GM12873 (cell line): ENCODE results near the gene STX4.

Source experiments
- TF ChIP-seq, protein P1 (sequence below): IDR thresholded peaks from 2 replicates; pipeline ENCODE4 v1.5.1; 2012; ENCODE audit warnings: low read depth, mild to moderate bottlenecking, moderate library complexity, low read length, control low read depth; ENCODE audit not compliant: insufficient read depth; ENCODE audit errors: missing control alignments

Gene STX4

DNA sequence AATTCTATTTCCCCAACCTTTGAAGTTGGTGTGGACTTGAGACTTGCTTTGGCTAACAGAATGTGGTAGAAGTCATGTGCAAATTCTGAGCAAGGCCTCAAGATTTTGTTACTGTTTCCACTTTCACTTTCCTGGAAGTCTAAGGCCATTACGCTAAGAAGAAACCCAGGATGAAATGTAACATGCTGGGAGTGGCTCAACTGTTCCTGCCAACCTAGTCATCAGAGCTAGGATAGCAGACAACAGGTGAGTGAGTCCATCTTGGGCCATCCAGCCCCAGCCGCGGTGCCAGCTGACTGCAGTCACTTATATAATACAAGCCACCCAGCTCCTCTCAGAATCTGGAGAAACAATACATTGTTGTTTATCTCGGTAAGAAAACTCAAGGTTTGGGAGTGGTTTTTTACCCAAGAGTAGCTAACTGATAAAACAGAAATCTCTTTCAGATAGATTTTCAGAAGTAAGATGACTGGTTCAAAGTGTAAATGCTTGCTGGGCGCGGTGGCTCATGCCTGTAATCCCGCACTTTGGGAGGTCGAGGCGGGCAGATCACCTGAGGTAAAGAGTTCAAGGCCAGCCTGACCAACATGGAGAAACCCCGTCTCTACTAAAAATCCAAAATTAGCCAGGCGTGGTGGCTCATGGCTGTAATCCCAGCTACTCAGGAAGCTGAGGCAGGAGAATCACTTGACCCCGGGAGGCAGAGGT, 10.7 kb upstream of the STX4 start:
- TF ChIP-seq, protein P1, sequence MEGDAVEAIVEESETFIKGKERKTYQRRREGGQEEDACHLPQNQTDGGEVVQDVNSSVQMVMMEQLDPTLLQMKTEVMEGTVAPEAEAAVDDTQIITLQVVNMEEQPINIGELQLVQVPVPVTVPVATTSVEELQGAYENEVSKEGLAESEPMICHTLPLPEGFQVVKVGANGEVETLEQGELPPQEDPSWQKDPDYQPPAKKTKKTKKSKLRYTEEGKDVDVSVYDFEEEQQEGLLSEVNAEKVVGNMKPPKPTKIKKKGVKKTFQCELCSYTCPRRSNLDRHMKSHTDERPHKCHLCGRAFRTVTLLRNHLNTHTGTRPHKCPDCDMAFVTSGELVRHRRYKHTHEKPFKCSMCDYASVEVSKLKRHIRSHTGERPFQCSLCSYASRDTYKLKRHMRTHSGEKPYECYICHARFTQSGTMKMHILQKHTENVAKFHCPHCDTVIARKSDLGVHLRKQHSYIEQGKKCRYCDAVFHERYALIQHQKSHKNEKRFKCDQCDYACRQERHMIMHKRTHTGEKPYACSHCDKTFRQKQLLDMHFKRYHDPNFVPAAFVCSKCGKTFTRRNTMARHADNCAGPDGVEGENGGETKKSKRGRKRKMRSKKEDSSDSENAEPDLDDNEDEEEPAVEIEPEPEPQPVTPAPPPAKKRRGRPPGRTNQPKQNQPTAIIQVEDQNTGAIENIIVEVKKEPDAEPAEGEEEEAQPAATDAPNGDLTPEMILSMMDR = no peak

DNA sequence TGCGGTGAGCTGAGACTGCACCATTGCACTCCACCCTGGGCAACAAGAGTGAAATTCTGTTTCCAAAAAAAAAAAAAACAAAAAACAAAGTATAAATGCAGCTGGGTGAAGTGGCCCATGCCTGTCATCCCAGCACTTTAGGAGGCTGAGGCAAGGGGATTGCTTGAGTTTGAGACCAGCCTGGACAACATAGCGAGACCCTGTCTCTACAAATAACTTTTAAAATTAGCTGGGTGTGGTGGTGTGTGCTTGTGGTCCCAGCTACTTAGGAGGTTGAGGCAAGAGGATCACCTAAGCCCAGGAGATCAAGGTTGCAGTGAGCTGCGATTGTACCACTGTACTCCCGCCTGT, 10.1 kb upstream of the STX4 start:
- TF ChIP-seq, protein P1 = no peak

DNA sequence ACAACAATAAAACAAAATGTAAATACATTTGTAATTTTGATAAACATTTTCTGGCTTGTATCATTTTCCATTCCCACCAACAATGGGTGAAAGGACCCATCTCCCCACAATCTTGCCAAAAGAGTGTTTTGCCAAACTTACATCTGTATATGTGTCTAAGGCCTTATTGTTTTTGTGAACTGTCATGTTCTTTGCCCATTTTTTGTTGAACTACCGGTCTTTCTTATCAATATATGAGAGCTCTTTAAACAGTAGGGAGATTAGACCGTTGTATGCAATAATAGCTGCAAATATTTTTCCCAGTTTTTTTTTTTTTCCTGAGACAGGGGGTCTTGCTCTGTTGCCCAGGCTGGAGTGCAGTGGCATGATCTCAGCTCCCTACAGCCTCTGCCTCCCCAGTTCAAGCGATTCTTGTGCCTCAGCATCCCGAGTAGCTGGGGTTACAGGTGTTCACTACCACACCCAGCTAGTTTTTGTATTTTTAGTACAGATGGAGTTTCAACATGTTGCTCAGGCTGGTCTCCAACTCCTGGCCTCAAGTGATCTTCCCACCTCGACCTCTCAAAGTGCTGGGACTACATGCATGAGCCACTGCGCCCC, 9.6 kb upstream of the STX4 start:
- TF ChIP-seq, protein P1 = no peak

DNA sequence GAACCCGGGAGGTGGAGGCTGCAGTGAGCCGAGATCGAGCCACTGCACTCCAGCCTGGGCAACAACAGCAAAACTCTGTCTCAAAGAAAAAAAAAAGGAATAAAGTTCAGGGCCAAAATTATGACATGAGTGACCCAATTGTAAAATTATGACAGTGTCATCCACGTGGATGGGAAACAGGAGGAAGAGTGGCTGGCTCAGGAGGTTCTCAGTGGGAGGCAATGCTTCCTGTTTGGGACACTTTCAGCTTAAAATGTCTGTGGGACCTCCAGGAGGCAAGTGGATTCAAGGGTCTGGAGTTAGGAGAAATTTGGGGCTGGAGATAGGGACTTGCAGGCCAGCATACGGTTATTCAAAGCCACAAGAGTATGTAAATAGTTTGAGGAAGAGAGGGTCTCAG, 8.0 kb upstream of the STX4 start:
- TF ChIP-seq, protein P1 = no peak

DNA sequence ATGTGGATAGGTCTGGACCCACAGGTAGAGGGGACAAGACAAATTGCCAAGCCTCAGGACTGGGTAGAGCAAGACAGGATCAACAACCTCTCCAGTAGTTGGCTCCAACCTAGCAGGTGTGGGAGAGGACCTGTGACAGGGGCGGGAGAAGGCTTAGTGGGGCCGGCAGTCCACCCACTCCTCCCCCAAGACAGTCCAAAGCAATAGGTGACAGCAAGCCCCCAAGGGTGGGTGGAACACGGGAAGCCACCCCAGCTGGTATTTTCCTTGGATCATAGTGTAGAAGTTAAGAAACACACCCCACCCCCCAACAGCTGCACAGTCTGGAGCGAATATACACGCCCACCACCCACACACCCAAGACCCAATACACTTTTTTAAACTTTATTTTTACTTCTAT, 4.1 kb upstream of the STX4 start:
- TF ChIP-seq, protein P1 = no peak

DNA sequence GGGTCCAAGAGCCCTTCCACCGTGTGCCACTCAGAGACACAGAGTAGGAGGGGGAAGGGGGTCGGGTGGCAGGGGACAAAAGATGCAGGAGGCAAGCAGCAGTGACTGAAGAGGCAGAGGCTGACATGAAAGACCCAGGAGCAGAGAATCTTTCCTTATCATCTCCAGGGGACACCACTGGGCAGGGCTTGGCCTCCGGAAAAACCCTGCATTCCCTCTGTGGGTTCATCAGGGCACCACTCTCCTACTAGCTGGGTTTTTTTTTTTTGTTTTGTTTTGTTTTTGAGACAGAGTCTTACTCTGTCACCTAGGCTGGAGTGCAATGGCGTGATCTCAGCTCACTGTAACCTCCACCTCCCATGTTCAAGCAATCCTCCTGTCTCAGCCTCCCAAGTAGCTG, 2.1 kb upstream of the STX4 start:
- TF ChIP-seq, protein P1 = no peak

DNA sequence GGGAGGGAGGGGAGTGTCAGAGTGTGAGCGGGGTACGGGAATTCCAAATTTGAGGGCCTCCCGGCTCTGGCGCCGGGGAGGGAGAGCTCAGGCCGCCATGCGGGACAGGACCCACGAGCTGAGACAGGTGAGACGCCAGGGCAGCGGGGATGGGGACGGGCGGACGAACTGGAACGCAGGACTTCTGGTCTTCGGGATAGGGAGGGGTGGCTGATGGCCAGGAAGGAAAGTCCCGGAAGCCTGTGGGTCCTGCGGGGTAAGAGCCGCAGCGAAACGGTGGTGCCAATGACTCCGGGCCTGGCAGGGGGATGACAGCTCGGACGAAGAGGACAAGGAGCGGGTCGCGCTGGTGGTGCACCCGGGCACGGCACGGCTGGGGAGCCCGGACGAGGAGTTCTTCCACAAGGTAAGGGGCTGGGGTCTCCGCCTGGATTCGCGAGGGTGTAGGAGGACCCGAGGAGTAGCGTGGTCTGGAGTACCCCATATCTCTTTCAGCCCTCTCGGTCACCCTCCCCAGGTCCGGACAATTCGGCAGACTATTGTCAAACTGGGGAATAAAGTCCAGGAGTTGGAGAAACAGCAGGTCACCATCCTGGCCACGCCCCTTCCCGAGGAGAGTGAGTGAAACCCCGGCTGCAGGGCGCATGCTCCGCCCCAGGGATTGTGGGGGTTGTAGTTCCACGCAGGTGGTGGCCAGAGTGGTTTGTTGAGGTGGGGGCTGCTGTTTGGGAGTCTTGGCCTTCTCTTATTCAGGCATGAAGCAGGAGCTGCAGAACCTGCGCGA, 543 bp downstream of the STX4 start:
- TF ChIP-seq, protein P1 = no peak
